ENCODE results near the gene HSFX3.
"Not testable (repeated sequence)": the region's sequence is repeated elsewhere in the genome, so short reads cannot be mapped to it uniquely, and the experiment has no call there.

The HSFX3 gene

GRCh38 chrX:149539283-149540130, 10.2 kb downstream of the HSFX3 start:
- TF ChIP-seq SUZ12 (IDR thresholded peaks at IDR 0.05; ENCODE audit: extremely low read depth, insufficient read depth, insufficient read length), result no peak
- no peak for TF ChIP-seq YY1 (IDR thresholded peaks at IDR 0.05; ENCODE audit: insufficient read depth, insufficient read length)
- no peak for TF ChIP-seq ZNF274 (IDR thresholded peaks at IDR 0.05; ENCODE audit: low read depth, low read length)
- H3K4me1 ChIP-seq (ENCODE audit: insufficient read depth, insufficient read length), result no peaks in the 10 kb centered on the region
- DNase-seq (ENCODE audit: low read depth, low spot score), result peak; percentile 74
- no peaks in the 10 kb centered on the region for H3K9me3 ChIP-seq (ENCODE audit: insufficient read depth, low read length)
- peaks cover 9% of the 10 kb centered on the region for H3K27me3 ChIP-seq (ENCODE audit: insufficient read depth, insufficient read length)
- H3K9ac ChIP-seq (ENCODE audit: insufficient read length, low read depth), result peak overlapping the region; percentile 56
- peak overlapping the region; percentile 24 for H3K4me3 ChIP-seq (ENCODE audit: insufficient read length, low read depth)
- H3K36me3 ChIP-seq (ENCODE audit: insufficient read depth, insufficient read length, low read length), result no peaks in the 10 kb centered on the region

- not testable (repeated sequence) for H3K9me3 ChIP-seq (ENCODE audit: insufficient read depth, low read length); H3K4me3 ChIP-seq (ENCODE audit: insufficient read length, low read depth); H3K27me3 ChIP-seq (ENCODE audit: insufficient read depth, insufficient read length); H3K9ac ChIP-seq (ENCODE audit: insufficient read length, low read depth); H3K36me3 ChIP-seq (ENCODE audit: insufficient read depth, insufficient read length, low read length); DNase-seq (ENCODE audit: low read depth, low spot score); H3K4me1 ChIP-seq (ENCODE audit: insufficient read depth, insufficient read length)
Measured at GRCh38 chrX:149537474-149537873, 12.2 kb downstream of the HSFX3 start.

GRCh38 chrX:149534926-149535602, 14.7 kb downstream of the HSFX3 start:
- H3K4me1 ChIP-seq (ENCODE audit: insufficient read depth, insufficient read length), result not testable (repeated sequence)

GRCh38 chrX:149533999-149534398, 15.7 kb downstream of the HSFX3 start:
- DNase-seq (ENCODE audit: low read depth, low spot score); H3K27me3 ChIP-seq (ENCODE audit: insufficient read depth, insufficient read length); H3K36me3 ChIP-seq (ENCODE audit: insufficient read depth, insufficient read length, low read length); H3K9me3 ChIP-seq (ENCODE audit: insufficient read depth, low read length); H3K4me1 ChIP-seq (ENCODE audit: insufficient read depth, insufficient read length); H3K9ac ChIP-seq (ENCODE audit: insufficient read length, low read depth); H3K4me3 ChIP-seq (ENCODE audit: insufficient read length, low read depth): not testable (repeated sequence)

More at GRCh38 chrX:149534926-149535602, 14.7 kb downstream of the HSFX3 start:
- not testable (repeated sequence) for H3K36me3 ChIP-seq (ENCODE audit: insufficient read depth, insufficient read length, low read length); DNase-seq (ENCODE audit: low read depth, low spot score); H3K9me3 ChIP-seq (ENCODE audit: insufficient read depth, low read length); H3K4me3 ChIP-seq (ENCODE audit: insufficient read length, low read depth); H3K9ac ChIP-seq (ENCODE audit: insufficient read length, low read depth); H3K27me3 ChIP-seq (ENCODE audit: insufficient read depth, insufficient read length)

DNA sequence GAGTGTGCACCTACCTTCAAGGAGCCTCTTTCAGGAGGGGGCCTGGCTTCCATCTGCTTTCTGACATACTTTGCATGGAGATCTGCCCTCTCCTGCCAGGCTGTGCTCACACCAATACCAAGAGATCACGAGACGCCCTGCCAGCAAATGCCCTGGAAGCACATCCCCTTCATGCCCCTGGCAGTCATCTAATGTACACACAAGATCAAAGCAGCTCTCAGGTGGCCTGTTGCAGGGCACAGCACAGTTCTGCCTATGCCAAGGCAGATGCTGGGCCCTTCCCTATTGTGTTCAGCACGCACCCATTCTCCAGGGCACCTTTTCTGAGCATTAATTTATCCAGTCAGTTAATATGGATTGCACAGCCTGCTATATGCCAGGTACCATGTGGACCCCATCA, 16.9 kb downstream of the HSFX3 start:
- H3K9me3 ChIP-seq (ENCODE audit: insufficient read depth, low read length); H3K4me1 ChIP-seq (ENCODE audit: insufficient read depth, insufficient read length); H3K27me3 ChIP-seq (ENCODE audit: insufficient read depth, insufficient read length); H3K9ac ChIP-seq (ENCODE audit: insufficient read length, low read depth); H3K4me3 ChIP-seq (ENCODE audit: insufficient read length, low read depth); H3K36me3 ChIP-seq (ENCODE audit: insufficient read depth, insufficient read length, low read length); DNase-seq (ENCODE audit: low read depth, low spot score): not testable (repeated sequence)

DNA sequence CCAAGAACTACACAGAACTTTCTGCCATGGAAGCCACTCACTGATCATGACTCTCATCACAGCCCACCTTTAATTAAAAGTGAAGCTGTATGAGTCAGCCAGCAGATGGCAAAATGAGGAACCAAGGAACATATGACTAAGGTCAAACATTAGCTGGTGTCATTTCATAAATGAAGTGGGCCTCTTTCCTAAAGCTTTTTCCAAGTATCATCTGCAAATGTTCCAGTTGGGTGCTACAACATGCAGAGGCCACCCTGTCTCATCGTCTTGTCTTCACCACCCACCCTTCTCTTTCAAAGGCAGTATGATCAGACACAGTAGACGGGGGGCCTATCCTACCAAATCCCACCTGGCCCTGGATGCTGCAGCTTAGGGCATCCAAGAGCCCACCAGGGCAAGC, 18.1 kb downstream of the HSFX3 start:
- no peak overlapping the region for H3K9ac ChIP-seq (ENCODE audit: insufficient read length, low read depth)
- no peaks in the 10 kb centered on the region for H3K9me3 ChIP-seq (ENCODE audit: insufficient read depth, low read length)
- H3K4me1 ChIP-seq (ENCODE audit: insufficient read depth, insufficient read length), result no peaks in the 10 kb centered on the region
- no peak for DNase-seq (ENCODE audit: low read depth, low spot score)
- TF ChIP-seq ZNF274 (IDR thresholded peaks at IDR 0.05; ENCODE audit: low read depth, low read length) (no peak), YY1 (IDR thresholded peaks at IDR 0.05; ENCODE audit: insufficient read depth, insufficient read length) (no peak), SUZ12 (IDR thresholded peaks at IDR 0.05; ENCODE audit: extremely low read depth, insufficient read depth, insufficient read length) (no peak)
- H3K4me3 ChIP-seq (ENCODE audit: insufficient read length, low read depth), result no peak overlapping the region
- peaks cover 8% of the 10 kb centered on the region for H3K36me3 ChIP-seq (ENCODE audit: insufficient read depth, insufficient read length, low read length)
- H3K27me3 ChIP-seq (ENCODE audit: insufficient read depth, insufficient read length), result no peaks in the 10 kb centered on the region

DNA sequence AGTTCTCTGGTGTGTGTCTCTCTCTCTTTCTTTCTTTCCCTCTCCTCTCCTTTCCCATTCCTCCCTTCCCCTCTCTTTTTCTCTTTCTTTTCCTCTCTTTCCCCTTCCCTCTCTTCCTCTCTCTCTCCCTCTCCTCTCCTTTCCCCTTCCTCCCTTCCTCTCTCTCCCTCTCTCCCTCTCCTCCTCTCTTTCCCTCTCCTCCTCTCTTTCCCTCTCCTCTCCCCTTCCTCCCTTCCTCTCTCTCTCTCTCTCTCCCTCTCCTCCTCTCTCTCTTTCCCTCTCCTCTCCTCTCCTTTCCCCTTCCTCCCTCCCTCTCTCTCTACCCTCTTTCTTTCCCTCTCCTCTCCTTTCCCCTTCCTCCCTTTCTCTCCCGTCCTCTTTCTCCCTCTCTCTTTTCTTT, 21.3 kb downstream of the HSFX3 start:
- H3K9me3 ChIP-seq (ENCODE audit: insufficient read depth, low read length), result no peaks in the 10 kb centered on the region
- no peaks in the 10 kb centered on the region for H3K4me1 ChIP-seq (ENCODE audit: insufficient read depth, insufficient read length)
- H3K36me3 ChIP-seq (ENCODE audit: insufficient read depth, insufficient read length, low read length), result peaks cover 8% of the 10 kb centered on the region
- no peak for DNase-seq (ENCODE audit: low read depth, low spot score)
- H3K27me3 ChIP-seq (ENCODE audit: insufficient read depth, insufficient read length), result no peaks in the 10 kb centered on the region
- TF ChIP-seq SUZ12 (IDR thresholded peaks at IDR 0.05; ENCODE audit: extremely low read depth, insufficient read depth, insufficient read length) (no peak), YY1 (IDR thresholded peaks at IDR 0.05; ENCODE audit: insufficient read depth, insufficient read length) (no peak), ZNF274 (IDR thresholded peaks at IDR 0.05; ENCODE audit: low read depth, low read length) (no peak)
- H3K9ac ChIP-seq (ENCODE audit: insufficient read length, low read depth), result no peak overlapping the region
- no peak overlapping the region for H3K4me3 ChIP-seq (ENCODE audit: insufficient read length, low read depth)

DNA sequence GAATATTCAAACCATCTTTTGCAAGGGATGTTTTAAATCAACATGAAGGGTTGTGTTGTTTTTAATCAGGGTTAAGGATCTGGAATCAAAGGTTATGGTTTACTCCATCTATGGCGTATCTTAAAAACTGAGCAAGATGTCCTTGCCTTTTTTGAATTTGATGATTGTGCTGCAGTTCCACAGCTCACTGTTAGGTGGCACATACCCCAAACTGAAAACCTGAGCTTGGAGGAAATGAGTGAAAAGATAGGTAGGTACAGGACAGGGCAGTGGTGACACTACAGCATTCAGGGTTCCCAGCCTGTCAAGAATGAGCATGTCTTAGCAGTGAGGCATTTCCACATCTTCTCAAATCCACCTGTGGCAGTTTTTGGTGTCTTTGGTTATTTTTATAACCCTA, 22.0 kb downstream of the HSFX3 start:
- no peaks in the 10 kb centered on the region for H3K27me3 ChIP-seq (ENCODE audit: insufficient read depth, insufficient read length)
- no peak for DNase-seq (ENCODE audit: low read depth, low spot score)
- peaks cover 8% of the 10 kb centered on the region for H3K36me3 ChIP-seq (ENCODE audit: insufficient read depth, insufficient read length, low read length)
- no peak overlapping the region for H3K9ac ChIP-seq (ENCODE audit: insufficient read length, low read depth)
- no peak overlapping the region for H3K4me3 ChIP-seq (ENCODE audit: insufficient read length, low read depth)
- no peaks in the 10 kb centered on the region for H3K4me1 ChIP-seq (ENCODE audit: insufficient read depth, insufficient read length)
- no peaks in the 10 kb centered on the region for H3K9me3 ChIP-seq (ENCODE audit: insufficient read depth, low read length)
- TF ChIP-seq SUZ12 (IDR thresholded peaks at IDR 0.05; ENCODE audit: extremely low read depth, insufficient read depth, insufficient read length) (no peak), ZNF274 (IDR thresholded peaks at IDR 0.05; ENCODE audit: low read depth, low read length) (no peak), YY1 (IDR thresholded peaks at IDR 0.05; ENCODE audit: insufficient read depth, insufficient read length) (no peak)

- not testable (repeated sequence) for DNase-seq (ENCODE audit: low read depth, low spot score); H3K36me3 ChIP-seq (ENCODE audit: insufficient read depth, insufficient read length, low read length); H3K4me3 ChIP-seq (ENCODE audit: insufficient read length, low read depth); H3K27me3 ChIP-seq (ENCODE audit: insufficient read depth, insufficient read length); H3K9ac ChIP-seq (ENCODE audit: insufficient read length, low read depth); H3K4me1 ChIP-seq (ENCODE audit: insufficient read depth, insufficient read length); H3K9me3 ChIP-seq (ENCODE audit: insufficient read depth, low read length)
Measured at GRCh38 chrX:149526318-149527033, 23.2 kb downstream of the HSFX3 start.

- not testable (repeated sequence) for H3K4me1 ChIP-seq (ENCODE audit: insufficient read depth, insufficient read length); H3K27me3 ChIP-seq (ENCODE audit: insufficient read depth, insufficient read length); H3K36me3 ChIP-seq (ENCODE audit: insufficient read depth, insufficient read length, low read length); H3K4me3 ChIP-seq (ENCODE audit: insufficient read length, low read depth); H3K9me3 ChIP-seq (ENCODE audit: insufficient read depth, low read length); H3K9ac ChIP-seq (ENCODE audit: insufficient read length, low read depth); DNase-seq (ENCODE audit: low read depth, low spot score)
Measured at GRCh38 chrX:149525903-149526302, 23.8 kb downstream of the HSFX3 start.
